PC-3 (cell line): ENCODE data around the gene PPBP. TPM values are rescaled to one million over a fixed set of nuclear protein-coding genes. Genes with fewer than 3 reads are reported as not detected.

Experiments
- ATAC-seq: fragments of 200-7000 bp; cut with Tn5 transposase; 2 replicates; pipeline ENCODE4 v1.9.1; 2020; ENCODE audit warnings: mild to moderate bottlenecking, moderate library complexity
- BruUV-seq: library from RNA; stranded (reverse); fragments of 400-500 nt; replicated peaks from 2 replicates; lab custom pipeline; 2021; lab: Mats Ljungman, UMichigan
- CTCF ChIA-PET: fragments of 300-600 bp; sonication (Branson Sonifier 250); formaldehyde crosslinking; loops from one replicate; lab custom pipeline; 2022; ENCODE audit warnings: antibody characterized with exemption; lab: Charles Lee
- POLR2A ChIA-PET: fragments of 300-600 bp; sonication (Branson Sonifier 250); formaldehyde crosslinking; loops from one replicate; lab custom pipeline; 2022; ENCODE audit warnings: antibody characterized with exemption; ENCODE audit not compliant: unreplicated experiment; lab: Charles Lee
- DNase-seq: peaks from one replicate; pipeline ENCODE4 v3.0.0-alpha.2; 2015
- H2AFZ ChIP-seq: fragments of 300-600 bp; sonication (generic); 2 replicates; pipeline ENCODE4 v1.6.0; 2016; ENCODE audit warnings: antibody characterized with exemption, low read length
- H3F3A ChIP-seq: fragments of 300-600 bp; sonication (generic); one replicate; pipeline ENCODE4 v1.6.0; 2017; ENCODE audit warnings: antibody characterized with exemption, low read length, control low read depth, mild to moderate bottlenecking; ENCODE audit not compliant: unreplicated experiment
- H3K27ac ChIP-seq: fragments of 300-600 bp; sonication (generic); 2 replicates; pipeline ENCODE4 v1.5.1; 2016; ENCODE audit warnings: mild to moderate bottlenecking, low read length
- H3K27me3 ChIP-seq: fragments of 300-600 bp; sonication (generic); 2 replicates; pipeline ENCODE4 v1.6.1; 2016; ENCODE audit warnings: low read length, mixed read lengths
- H3K36me3 ChIP-seq: fragments of 300-600 bp; sonication (generic); 2 replicates; pipeline ENCODE4 v1.6.1; 2016; ENCODE audit warnings: low read depth, mixed run types, low read length, mixed read lengths
- H3K4me1 ChIP-seq: fragments of 300-600 bp; sonication (generic); 2 replicates; pipeline ENCODE4 v1.5.1; 2016; ENCODE audit warnings: low read length; ENCODE audit not compliant: insufficient read depth
- H3K4me2 ChIP-seq: fragments of 300-600 bp; sonication (generic); 2 replicates; pipeline ENCODE4 v1.6.0; 2016; ENCODE audit warnings: low read length
- H3K4me3 ChIP-seq: fragments of 300-600 bp; sonication (generic); 2 replicates; pipeline ENCODE4 v1.5.1; 2016; ENCODE audit warnings: mild to moderate bottlenecking, low read length, mixed read lengths
- H3K79me2 ChIP-seq: fragments of 300-600 bp; sonication (generic); 2 replicates; pipeline ENCODE4 v1.6.1; 2017; ENCODE audit warnings: low read length, mixed read lengths
- H3K9ac ChIP-seq: fragments of 300-600 bp; sonication (generic); 2 replicates; pipeline ENCODE4 v1.6.0; 2016; ENCODE audit warnings: mild to moderate bottlenecking, low read length
- H3K9me2 ChIP-seq: fragments of 300-600 bp; sonication (generic); replicated peaks from 2 replicates; pipeline ENCODE4 v1.6.1; 2016; ENCODE audit warnings: mixed run types, low read length, mixed read lengths
- H3K9me3 ChIP-seq: fragments of 300-600 bp; sonication (generic); 2 replicates; pipeline ENCODE4 v1.6.1; 2016; ENCODE audit warnings: low read length, mixed read lengths
- H4K20me1 ChIP-seq: fragments of 300-600 bp; sonication (generic); 2 replicates; pipeline ENCODE4 v1.6.1; 2016; ENCODE audit warnings: low read length, mixed read lengths
- CTCF ChIP-seq: fragments of 300-600 bp; sonication (generic); conservative IDR thresholded peaks from 2 replicates; pipeline ENCODE4 v1.5.1; 2017; ENCODE audit warnings: antibody characterized with exemption, low read depth, mild to moderate bottlenecking, low read length
- EZH2 ChIP-seq: fragments of 300-600 bp; sonication (generic); IDR thresholded peaks from one replicate; pipeline ENCODE4 v1.6.1; 2017; ENCODE audit warnings: antibody characterized with exemption, mild to moderate bottlenecking, low read length; ENCODE audit not compliant: unreplicated experiment
- EZH2phosphoT487 ChIP-seq: fragments of 300-600 bp; sonication (generic); IDR thresholded peaks from 2 replicates; pipeline ENCODE4 v1.6.1; 2018; ENCODE audit warnings: mild to moderate bottlenecking, antibody characterized with exemption, low read length, borderline replicate concordance
- intact Hi-C: fragments of 100-400 bp; cut with micrococcal nuclease; formaldehyde crosslinking; loops from 2 replicates; pipeline ENCODE4 v1.9.0; 2023
- total RNA-seq: library from RNA; depleted of rRNA; stranded (reverse); fragments of >200 nt; gene quantifications from 2 replicates; pipeline ENCODE4 v1.2.3, GENCODE V29; 2014

PPBP gene
- total RNA-seq, 1 experiment from 2014 or later, result not detected

- no peaks in the 10 kb centered on the region for H3K36me3 ChIP-seq
- H3F3A ChIP-seq, result peaks cover 5% of the 10 kb centered on the region
- no peak overlapping the region for H3K4me3 ChIP-seq
- H3K27me3 ChIP-seq, result no peaks in the 10 kb centered on the region
- CTCF ChIA-PET, result no interaction called here
- POLR2A ChIA-PET, result no interaction called here
- H2AFZ ChIP-seq, result no peak overlapping the region
- H3K79me2 ChIP-seq, result no peaks in the 10 kb centered on the region
- intact Hi-C loops, result loop anchor here (5.0 kb wide), 1 partner anchor 339 kb away; no protein-coding TSS in a partner anchor
- no peaks in the 10 kb centered on the region for H3K9me2 ChIP-seq
- no peak for TF ChIP-seq EZH2phosphoT487
- no peak for TF ChIP-seq EZH2
- no peak for TF ChIP-seq CTCF
- H3K9me3 ChIP-seq, result no peaks in the 10 kb centered on the region
- no peak overlapping the region for H3K27ac ChIP-seq
- no peaks in the 10 kb centered on the region for H4K20me1 ChIP-seq
- ATAC-seq, result no peak
- no peak overlapping the region for H3K4me2 ChIP-seq
- no TSS peak for BruUV-seq
- DNase-seq, result no peak
- H3K9ac ChIP-seq, result no peak overlapping the region
- H3K4me1 ChIP-seq, result peaks cover 17% of the 10 kb centered on the region
These were observed 33.6 kb upstream of the PPBP start for GRCh38 chr4:74021601-74022000.

- TF ChIP-seq EZH2phosphoT487 (no peak), CTCF (no peak), EZH2 (no peak)
- no peak overlapping the region for H3K9ac ChIP-seq
- no peak overlapping the region for H2AFZ ChIP-seq
- H3K27me3 ChIP-seq, result no peaks in the 10 kb centered on the region
- H3K4me3 ChIP-seq, result no peak overlapping the region
- peaks cover 31% of the 10 kb centered on the region for H3K4me1 ChIP-seq
- H3K36me3 ChIP-seq, result no peaks in the 10 kb centered on the region
- CTCF ChIA-PET, result no interaction called here
- H3K27ac ChIP-seq, result no peak overlapping the region
- peaks cover 9% of the 10 kb centered on the region for H3F3A ChIP-seq
- H3K79me2 ChIP-seq, result no peaks in the 10 kb centered on the region
- intact Hi-C loops, result loop anchor here (5.0 kb wide), 2 partner anchors 71 to 151 kb away; partner anchors contain the start of gene CXCL1
- DNase-seq, result no peak
- no peaks in the 10 kb centered on the region for H3K9me2 ChIP-seq
- ATAC-seq, result no peak
- POLR2A ChIA-PET, result no interaction called here
- no peak overlapping the region for H3K4me2 ChIP-seq
- no TSS peak for BruUV-seq
- H4K20me1 ChIP-seq, result no peaks in the 10 kb centered on the region
- H3K9me3 ChIP-seq, result no peaks in the 10 kb centered on the region
These were observed 30.8 kb upstream of the PPBP start for GRCh38 chr4:74018771-74019170.

- ChIA-PET CTCF (no interaction called here), POLR2A (no interaction called here)
- H3K27ac ChIP-seq, result no peak overlapping the region
- H3K9me2 ChIP-seq, result no peaks in the 10 kb centered on the region
- H3K4me2 ChIP-seq, result no peak overlapping the region
- H3K9ac ChIP-seq, result no peak overlapping the region
- no peak for ATAC-seq
- H2AFZ ChIP-seq, result no peak overlapping the region
- no peaks in the 10 kb centered on the region for H3K79me2 ChIP-seq
- H3K27me3 ChIP-seq, result no peaks in the 10 kb centered on the region
- peaks cover 24% of the 10 kb centered on the region for H3K4me1 ChIP-seq
- DNase-seq, result no peak
- intact Hi-C loops, result loop anchor here (5.0 kb wide), 2 partner anchors 71 to 151 kb away; partner anchors contain the start of gene CXCL1
- no peak for TF ChIP-seq EZH2phosphoT487
- TF ChIP-seq CTCF, result no peak
- no peak for TF ChIP-seq EZH2
- no TSS peak for BruUV-seq
- no peaks in the 10 kb centered on the region for H3K9me3 ChIP-seq
- peaks cover 9% of the 10 kb centered on the region for H3F3A ChIP-seq
- H3K36me3 ChIP-seq, result no peaks in the 10 kb centered on the region
- no peaks in the 10 kb centered on the region for H4K20me1 ChIP-seq
- H3K4me3 ChIP-seq, result no peak overlapping the region
These were observed 30.1 kb upstream of the PPBP start for GRCh38 chr4:74018116-74018515.
